ENCODE measurements around the gene CCDC3. TPM values are rescaled to one million over a fixed set of nuclear protein-coding genes. Genes with fewer than 3 reads are reported as not detected.

Gene CCDC3
- total and polyA plus RNA-seq, 2 of the 4 experiments (the other 2 are of a cell fraction): 0.29 to 0.36 TPM

- Histone ChIP-seq H4K5ac (ENCODE audit: low read depth, low read length) (no peak overlapping the region), H3K14ac (replicated peaks; ENCODE audit: low read depth, low read length) (no peak overlapping the region), H3K4me1 (ENCODE audit: control insufficient read depth, insufficient read depth, low read length) (no peaks in the 10 kb centered on the region), H3K4ac (ENCODE audit: low read depth, low read length) (no peak overlapping the region), H3K23ac (ENCODE audit: low read depth, low read length) (no peak overlapping the region), H2BK120ac (ENCODE audit: low read depth, low read length) (no peak overlapping the region), H3K27me3 (ENCODE audit: control insufficient read depth, insufficient read depth, low read length) (peaks cover 8% of the 10 kb centered on the region; the same call in 1 of the 2 replicates), H2AK5ac (ENCODE audit: low read depth, low read length) (no peak overlapping the region), H3K36me3 (ENCODE audit: control insufficient read depth, insufficient read depth, low read length) (no peaks in the 10 kb centered on the region), H4K20me1 (ENCODE audit: insufficient read depth, low read length) (no peaks in the 10 kb centered on the region), H3K18ac (ENCODE audit: low read depth, low read length) (no peak overlapping the region), H2AK9ac (replicated peaks; ENCODE audit: low read depth, low read length, poor library complexity) (no peak overlapping the region), H2AFZ (replicated peaks; ENCODE audit: low read length, poor library complexity) (no peak overlapping the region), H3K56ac (ENCODE audit: extremely low read depth, insufficient read depth, low read length) (no peak overlapping the region), H4K91ac (ENCODE audit: insufficient read depth, low read depth, low read length) (no peak overlapping the region), H3K79me1 (ENCODE audit: low read depth in 1 of 2, low read length in 2 of 2) (no peaks in the 10 kb centered on the region), H2BK20ac (ENCODE audit: low read depth, low read length) (no peak overlapping the region), H3K4me2 (ENCODE audit: low read depth, low read length) (no peak overlapping the region), H2BK15ac (ENCODE audit: low read depth, low read length) (no peak overlapping the region), H3K9ac (ENCODE audit: low read depth, low read length) (no peak overlapping the region), H3K4me3 (ENCODE audit: insufficient read depth, low read depth, low read length) (no peak overlapping the region), H2BK5ac (ENCODE audit: low read depth, low read length, poor library complexity, severe bottlenecking) (no peak overlapping the region), H3K27ac (ENCODE audit: insufficient read depth, low read length) (no peak overlapping the region), H4K8ac (ENCODE audit: low read depth in 2 of 2, low read length in 2 of 2) (no peak overlapping the region), H3K9me1 (ENCODE audit: insufficient read depth, low read length) (no peaks in the 10 kb centered on the region), H3K9me3 (ENCODE audit: control insufficient read depth, insufficient read depth, low read length) (peaks cover 3% of the 10 kb centered on the region)
- no peak for ATAC-seq (ENCODE audit: low read depth)
- no CpG with 5 or more reads among the region's 5 CpGs for WGBS, 2 experiments (ENCODE audit: extremely low coverage in 2 of 2, insufficient read length in 1 of 2)
- intact Hi-C loops (cut with micrococcal nuclease): no loop called here
- DNase-seq: no peak
- ChIA-PET CTCF (no interaction called here), POLR2A (ENCODE audit: unreplicated experiment) (no interaction called here)
- BruUV-seq (replicated peaks): no TSS peak
- TF ChIP-seq ELK1 (IDR thresholded peaks at IDR 0.05; ENCODE audit: borderline replicate concordance, low read depth, low read length) (no peak), RFX5 (IDR thresholded peaks at IDR 0.05; ENCODE audit: low read depth, low read length) (no peak), MAFK (IDR thresholded peaks at IDR 0.05; ENCODE audit: low read depth, low read length) (no peak), NFE2L2 (IDR thresholded peaks at IDR 0.05; ENCODE audit: low read depth, low read length) (no peak)
- in situ Hi-C loops (cut with MboI; ENCODE audit: low sequenced_read_pairs): no loop called here
- dilution Hi-C loops (cut with HindIII; ENCODE audit: low sequenced_read_pairs, unreplicated experiment): no loop called here
Observed at GRCh38 chr10:12896251-12896650, 105.3 kb downstream of the CCDC3 start.
